HG03139 (cell line): ENCODE data around the gene LCNL1.

Experiments used
- ATAC-seq: cut with Tn5 transposase; IDR thresholded peaks from one replicate; pipeline ENCODE4 v1.9.1; 2021; ENCODE audit not compliant: unreplicated experiment

The LCNL1 gene

DNA sequence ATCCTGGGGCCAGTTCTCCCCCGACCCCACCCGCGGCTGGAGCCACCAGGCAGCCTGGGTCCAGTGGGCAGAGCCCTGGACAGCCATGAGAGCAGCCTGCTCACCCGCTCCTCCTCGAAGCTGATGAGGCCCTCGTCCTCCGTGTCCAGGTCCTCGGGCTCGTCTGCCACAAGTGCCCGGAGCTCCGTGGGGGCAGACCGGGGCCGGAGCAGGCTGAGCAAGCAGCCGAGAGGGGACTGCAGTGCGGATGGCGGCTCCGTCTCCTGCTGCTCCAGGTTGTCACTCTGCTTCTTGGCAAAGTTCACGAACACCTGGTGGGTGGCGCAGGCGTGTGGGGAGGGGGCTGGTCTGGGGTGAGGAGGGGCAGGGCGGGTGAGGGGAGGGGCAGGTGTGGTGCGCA is 25.5 kb downstream of the LCNL1 start:
- ATAC-seq, result no peak

DNA sequence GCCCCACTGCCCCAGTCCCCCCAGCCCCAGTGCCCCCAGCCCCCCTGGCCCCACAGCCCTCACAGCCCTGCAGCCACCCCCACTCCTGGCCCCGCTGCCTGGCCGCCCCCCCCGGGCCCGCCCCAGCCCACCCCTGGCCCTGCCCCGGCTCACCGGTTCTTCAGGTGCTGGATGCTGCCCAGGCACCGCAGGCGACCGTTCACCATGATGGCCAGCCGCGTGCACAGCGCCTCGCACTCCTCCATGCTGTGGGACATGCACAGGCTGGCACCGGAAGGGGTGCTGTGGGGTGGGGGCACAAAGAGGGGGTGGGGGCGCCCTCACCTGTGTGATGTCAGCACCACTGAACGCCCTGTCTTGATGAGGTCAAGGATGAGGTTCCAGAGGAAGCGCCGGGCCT is 26.4 kb downstream of the LCNL1 start:
- ATAC-seq, result no peak

DNA sequence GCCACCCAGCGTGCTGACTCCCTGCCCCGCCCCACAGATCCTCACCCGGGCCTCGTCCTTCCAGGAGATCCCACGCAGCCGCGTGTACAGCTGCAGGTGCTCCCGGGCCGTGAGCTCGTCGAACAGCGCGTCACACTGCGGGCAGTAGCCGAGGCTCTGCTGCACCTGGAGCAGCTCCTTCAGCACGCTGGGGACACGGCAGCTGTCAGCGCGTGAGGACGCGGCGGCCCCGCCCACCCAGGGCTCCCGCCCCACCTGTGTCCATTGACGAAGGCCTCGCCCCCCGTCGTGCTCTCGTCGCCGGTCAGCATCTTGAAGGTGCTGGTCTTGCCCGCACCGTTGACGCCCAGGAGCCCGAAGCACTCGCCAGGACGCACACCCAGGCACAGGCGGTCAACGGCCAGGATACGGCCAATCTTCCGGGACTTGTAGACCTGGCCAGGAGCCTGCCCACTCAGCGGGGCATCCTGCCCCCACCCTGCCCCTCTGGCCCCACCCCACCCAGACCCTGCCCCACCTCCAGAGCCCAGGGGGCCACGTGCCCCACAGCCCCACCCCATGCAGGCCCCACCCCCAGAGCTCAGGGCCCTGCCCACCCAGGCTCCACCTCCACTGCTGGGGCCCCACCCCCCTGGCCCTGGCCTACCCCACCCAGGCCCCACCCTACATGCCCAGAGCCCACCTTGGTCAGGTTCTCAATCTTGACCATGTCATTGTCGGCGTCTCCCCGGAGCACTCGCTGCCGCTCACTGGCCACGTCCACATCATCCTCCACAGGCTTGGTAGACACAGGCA is 27.3 kb downstream of the LCNL1 start:
- ATAC-seq, result no peak

GRCh38 chr9:137011156-137011555 is 28.4 kb downstream of the LCNL1 start:
- no peak for ATAC-seq

GRCh38 chr9:137011907-137012675 is 29.3 kb downstream of the LCNL1 start:
- ATAC-seq, result no peak

GRCh38 chr9:137012694-137013570 is 30.1 kb downstream of the LCNL1 start:
- no peak for ATAC-seq

- ATAC-seq, result no peak
Measured at GRCh38 chr9:137013571-137013940, 30.8 kb downstream of the LCNL1 start.

GRCh38 chr9:137014166-137014565 is 31.4 kb downstream of the LCNL1 start:
- no peak for ATAC-seq

GRCh38 chr9:137014776-137015539 is 32.2 kb downstream of the LCNL1 start:
- ATAC-seq, result no peak

DNA sequence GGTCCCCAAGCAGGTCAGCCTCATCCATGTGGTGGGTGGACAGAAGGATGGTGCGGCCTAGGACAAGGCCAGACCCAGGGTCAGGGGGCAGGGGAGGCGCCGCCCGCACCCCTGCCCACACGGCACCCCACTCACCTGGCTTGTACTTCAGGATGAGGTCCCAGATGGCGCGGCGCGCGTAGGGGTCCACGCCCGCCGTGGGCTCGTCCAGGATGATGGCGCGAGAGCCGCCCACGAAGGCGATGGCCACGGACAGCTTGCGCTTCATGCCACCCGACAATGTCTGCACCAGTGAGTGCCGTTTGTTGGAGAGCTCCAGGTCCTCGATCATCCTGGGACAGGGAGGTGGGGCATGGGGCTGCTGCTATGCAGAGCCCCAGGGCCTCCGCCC is 32.7 kb downstream of the LCNL1 start:
- ATAC-seq, result no peak

GRCh38 chr9:137015976-137016375 is 33.2 kb downstream of the LCNL1 start:
- no peak for ATAC-seq

- ATAC-seq, result no peak
Measured at GRCh38 chr9:137016436-137016835, 33.6 kb downstream of the LCNL1 start.

DNA sequence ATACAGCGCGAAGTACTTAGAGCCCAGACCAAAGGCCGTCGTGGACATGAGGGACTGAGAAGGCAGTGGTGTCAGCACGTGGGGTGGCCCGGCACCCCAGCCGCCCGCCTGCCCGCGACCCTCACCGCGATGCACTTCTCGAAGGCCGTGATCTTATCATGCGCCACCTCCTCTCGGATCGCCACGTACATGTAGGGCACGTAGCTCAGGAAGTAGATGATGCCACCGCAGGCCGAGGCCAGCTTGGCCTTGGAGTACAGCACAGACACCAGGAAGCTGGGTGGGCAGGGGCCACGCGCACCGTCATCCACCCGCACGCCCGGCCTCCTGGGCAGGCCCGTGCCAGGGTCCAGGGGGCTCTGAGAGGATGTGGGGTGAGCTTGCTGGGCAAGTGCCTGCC is 34.3 kb downstream of the LCNL1 start:
- ATAC-seq, result no peak

DNA sequence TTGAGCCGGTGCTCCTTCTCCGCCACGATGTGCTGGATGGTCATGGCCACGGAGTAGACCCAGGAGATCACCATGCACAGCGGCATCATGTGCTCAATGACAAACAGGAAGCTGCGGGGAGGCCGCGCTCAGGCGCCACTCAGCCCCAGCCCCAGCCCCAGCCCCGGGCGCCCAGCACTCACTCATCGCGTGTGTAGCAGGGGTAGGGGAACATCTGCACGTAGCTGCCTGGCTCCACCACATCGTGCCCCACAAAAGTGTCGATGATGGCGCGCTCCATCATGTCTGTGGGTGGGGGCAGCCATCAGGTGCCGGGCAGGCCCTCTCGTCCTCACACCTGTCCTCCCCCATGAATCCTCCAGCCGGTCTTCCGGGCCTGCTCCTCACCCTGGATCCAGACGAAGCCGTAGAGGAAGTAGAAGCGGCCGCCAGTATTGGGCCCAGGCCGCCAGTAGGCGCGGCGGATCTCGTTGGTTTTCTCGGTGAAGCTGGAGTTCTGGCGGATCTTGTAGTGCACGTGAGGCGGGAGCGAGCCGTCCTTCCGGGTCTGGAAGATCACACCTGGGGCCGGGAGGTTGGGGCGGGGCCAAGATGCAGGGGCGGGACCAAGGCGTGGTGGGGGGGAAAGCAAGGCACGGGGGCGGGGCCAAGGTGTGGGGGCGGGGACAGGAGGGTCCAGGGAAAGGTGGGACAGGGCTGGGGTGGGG is 35.2 kb downstream of the LCNL1 start:
- no peak for ATAC-seq

GRCh38 chr9:137018761-137019559 is 36.2 kb downstream of the LCNL1 start:
- ATAC-seq, result no peak

DNA sequence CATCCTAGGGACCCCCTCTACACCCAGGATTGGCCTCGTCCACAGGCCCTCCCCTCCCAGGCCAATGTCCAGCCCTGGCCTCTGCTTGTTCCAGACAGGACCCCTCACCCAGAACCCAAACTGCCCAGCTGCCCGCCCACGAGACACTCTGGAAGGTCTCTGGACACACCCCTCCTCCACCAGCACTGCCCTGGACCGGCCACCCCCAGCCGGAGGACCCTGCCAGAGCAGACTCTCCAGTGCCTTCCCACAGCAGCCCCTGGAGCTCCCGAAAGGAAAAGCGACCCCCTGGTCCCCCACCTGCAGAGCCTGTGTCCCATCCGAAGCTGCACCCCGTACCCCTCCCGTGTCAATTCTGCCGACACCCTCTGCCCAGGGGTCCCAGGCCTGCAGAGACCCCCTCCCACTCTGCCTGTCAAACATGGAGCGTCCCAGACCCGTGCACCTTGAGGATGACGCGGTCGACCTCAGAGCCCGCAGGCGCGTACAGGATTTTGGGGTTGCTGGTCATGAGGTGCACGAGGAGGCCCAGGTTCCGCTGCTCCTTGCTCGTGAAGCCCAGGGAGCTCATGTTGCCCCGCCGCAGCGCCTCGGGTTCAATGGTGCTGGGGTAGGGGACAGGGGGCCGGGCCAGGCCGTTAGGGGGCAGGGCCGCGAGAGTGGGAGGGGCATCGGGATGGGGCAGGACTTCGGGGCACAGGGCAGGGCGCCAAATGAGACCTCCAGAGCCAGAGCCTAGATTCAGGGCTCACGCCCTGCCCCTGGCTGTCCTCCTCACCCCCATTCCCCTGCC is 37.3 kb downstream of the LCNL1 start:
- no peak for ATAC-seq

- no peak for ATAC-seq
Measured at GRCh38 chr9:137020771-137021567, 38.2 kb downstream of the LCNL1 start.

GRCh38 chr9:137021568-137021978 is 38.8 kb downstream of the LCNL1 start:
- no peak for ATAC-seq
